ENCODE data around the gene ENTPD5. TPM values are rescaled to one million over a fixed set of nuclear protein-coding genes. Genes with fewer than 3 reads are reported as not detected.
A peak's percentile ranks its signal among the peaks of the same experiment; 100 is the strongest.
"Not testable (repeated sequence)": the region's sequence is repeated elsewhere in the genome, so short reads cannot be mapped to it uniquely, and the experiment has no call there.

ENTPD5 gene
- total RNA-seq, 2 donors from 2014 or later = 201 to 203 TPM

- ATAC-seq (no peak), DNase-seq (no peak)
- intact Hi-C loops (cut with DNase I, micrococcal nuclease) = no loop called here
These were observed 4.8 kb downstream of the ENTPD5 start for GRCh38 chr14:74014299-74014698.

GRCh38 chr14:74008843-74009499 is 10.1 kb downstream of the ENTPD5 start:
- peak; percentile 86 for ATAC-seq
- intact Hi-C loops (cut with DNase I, micrococcal nuclease) = no loop called here
- no peak for DNase-seq

- intact Hi-C loops (cut with DNase I, micrococcal nuclease); DNase-seq; ATAC-seq: not testable (repeated sequence)
These were observed 13.4 kb downstream of the ENTPD5 start for GRCh38 chr14:74005664-74006063.

GRCh38 chr14:73998726-73999125 is 20.4 kb downstream of the ENTPD5 start:
- DNase-seq (no peak), ATAC-seq (peak; percentile 36)
- intact Hi-C loops (cut with DNase I, micrococcal nuclease) = no loop called here

GRCh38 chr14:73997944-73998447 is 21.1 kb downstream of the ENTPD5 start:
- peak; percentile 47 for ATAC-seq
- peak; percentile 62 to 76 for DNase-seq
- intact Hi-C loops (cut with DNase I, micrococcal nuclease) = no loop called here

- ATAC-seq = peak; percentile 74
- intact Hi-C loops (cut with DNase I, micrococcal nuclease) = no loop called here
- DNase-seq = peak in 1 of 2 donors; percentile 57
These were observed 21.8 kb downstream of the ENTPD5 start for GRCh38 chr14:73997108-73997943.

- ATAC-seq (no peak), DNase-seq (no peak)
- intact Hi-C loops (cut with DNase I, micrococcal nuclease) = no loop called here
These were observed 22.4 kb downstream of the ENTPD5 start for GRCh38 chr14:73996731-73997107.

- intact Hi-C loops (cut with DNase I, micrococcal nuclease) = no loop called here
- peak; percentile 59 to 67 for DNase-seq
- ATAC-seq = peak; percentile 55
These were observed 23.1 kb downstream of the ENTPD5 start for GRCh38 chr14:73995977-73996378.

- peak; percentile 62 to 68 for DNase-seq
- intact Hi-C loops (cut with DNase I, micrococcal nuclease) = not testable (repeated sequence)
These were observed 24.2 kb downstream of the ENTPD5 start for GRCh38 chr14:73994926-73995325.

GRCh38 chr14:73991092-73991491 is 28.0 kb downstream of the ENTPD5 start:
- DNase-seq (no peak), ATAC-seq (no peak)
- intact Hi-C loops (cut with DNase I, micrococcal nuclease) = no loop called here

More at GRCh38 chr14:73994926-73995325, 24.2 kb downstream of the ENTPD5 start:
- ATAC-seq = peak; percentile 46

GRCh38 chr14:73988656-73989055 is 30.4 kb downstream of the ENTPD5 start:
- peak; percentile 35 for ATAC-seq
- intact Hi-C loops (cut with DNase I, micrococcal nuclease); DNase-seq: not testable (repeated sequence)

- DNase-seq (no peak), ATAC-seq (peak; percentile 40)
- intact Hi-C loops (cut with DNase I, micrococcal nuclease) = no loop called here
These were observed 31.0 kb downstream of the ENTPD5 start for GRCh38 chr14:73988065-73988464.

GRCh38 chr14:73977896-73978295 is 41.2 kb downstream of the ENTPD5 start:
- intact Hi-C loops (cut with DNase I, micrococcal nuclease) = no loop called here
- ATAC-seq (peak; percentile 67), DNase-seq (no peak)

- intact Hi-C loops (cut with DNase I, micrococcal nuclease) = no loop called here
- DNase-seq (no peak), ATAC-seq (peak; percentile 50)
These were observed 43.0 kb downstream of the ENTPD5 start for GRCh38 chr14:73976125-73976524.

- ATAC-seq (peak; percentile 13), DNase-seq (no peak)
These were observed 45.6 kb downstream of the ENTPD5 start for GRCh38 chr14:73973497-73973896.

GRCh38 chr14:73968885-73969284 is 50.2 kb downstream of the ENTPD5 start:
- DNase-seq = no peak
- intact Hi-C loops (cut with DNase I, micrococcal nuclease) = no loop called here
- ATAC-seq = no peak

More at GRCh38 chr14:73973497-73973896, 45.6 kb downstream of the ENTPD5 start:
- intact Hi-C loops (cut with DNase I, micrococcal nuclease) = no loop called here

GRCh38 chr14:73965216-73965615 is 53.9 kb downstream of the ENTPD5 start:
- DNase-seq = no peak
- ATAC-seq = no peak
- intact Hi-C loops (cut with DNase I, micrococcal nuclease) = no loop called here

GRCh38 chr14:73961192-73961591 is 57.9 kb downstream of the ENTPD5 start:
- DNase-seq (no peak), ATAC-seq (peak; percentile 58)
- intact Hi-C loops (cut with DNase I, micrococcal nuclease) = no loop called here

GRCh38 chr14:73958591-73958990 is 60.5 kb downstream of the ENTPD5 start:
- no peak for DNase-seq
- peak; percentile 26 for ATAC-seq
- intact Hi-C loops (cut with DNase I, micrococcal nuclease) = no loop called here

- ATAC-seq (no peak), DNase-seq (no peak)
- intact Hi-C loops (cut with DNase I, micrococcal nuclease) = no loop called here
These were observed 63.4 kb downstream of the ENTPD5 start for GRCh38 chr14:73955674-73956073.

Measured in left colon (tissue), 2 donors.